DMS53 (cell line): ENCODE measurements around the gene CLEC10A.

Source experiments
- DNase-seq: peaks from one replicate; lab custom pipeline; 2025; lab: John Stamatoyannopoulos, UW

The CLEC10A gene

GRCh38 chr17:7039832-7040231, 40.2 kb downstream of the CLEC10A start:
- DNase-seq: no peak

- DNase-seq: no peak
Observed at GRCh38 chr17:7038025-7038862, 41.8 kb downstream of the CLEC10A start.

- DNase-seq: peak; percentile 99
Observed at GRCh38 chr17:7035591-7036368, 44.3 kb downstream of the CLEC10A start, which contains the start of gene SLC16A13. Gene SLC16A13 (plus strand): TSS chr17:7036015. CDS start chr17:7036383, 368 bp downstream.

- DNase-seq: no peak
Observed at GRCh38 chr17:7034955-7035590, 45.0 kb downstream of the CLEC10A start.

- DNase-seq: peak; percentile 70
Observed at GRCh38 chr17:7029659-7030058, 50.4 kb downstream of the CLEC10A start.

- no peak for DNase-seq
Observed at GRCh38 chr17:7029096-7029495, 51.0 kb downstream of the CLEC10A start.

- DNase-seq: no peak
Observed at GRCh38 chr17:7027335-7027734, 52.7 kb downstream of the CLEC10A start.

- DNase-seq: no peak
Observed at GRCh38 chr17:7026471-7027115, 53.5 kb downstream of the CLEC10A start.

GRCh38 chr17:7025245-7025644, 54.8 kb downstream of the CLEC10A start:
- no peak for DNase-seq
